MG63 (cell line): ENCODE measurements around the gene PDGFRA. TPM values are rescaled to one million over a fixed set of nuclear protein-coding genes. Genes with fewer than 3 reads are reported as not detected.
A peak's percentile ranks its signal among the peaks of the same experiment; 100 is the strongest.

Experiments
- DNase-seq: peaks from one replicate; pipeline ENCODE4 v3.0.0-alpha.2; 2020
- H3K27me3 ChIP-seq: fragments of 250-450 bp; sonication (Bioruptor Pico); 2 replicates; pipeline ENCODE4 v1.5.1; 2020; ENCODE audit warnings: mild to moderate bottlenecking, moderate library complexity
- H3K36me3 ChIP-seq: fragments of 250-450 bp; sonication (Bioruptor Pico); 2 replicates; pipeline ENCODE4 v1.5.1; 2020; ENCODE audit warnings: mild to moderate bottlenecking, moderate library complexity
- H3K4me3 ChIP-seq: fragments of 250-450 bp; sonication (Bioruptor Pico); 2 replicates; pipeline ENCODE4 v1.5.1; 2020; ENCODE audit warnings: mild to moderate bottlenecking, moderate library complexity
- H3K9me3 ChIP-seq: fragments of 250-450 bp; sonication (Bioruptor Pico); 2 replicates; pipeline ENCODE4 v1.5.1; 2020; ENCODE audit warnings: mild to moderate bottlenecking, moderate library complexity
- total RNA-seq: library from RNA; depleted of rRNA; stranded (reverse); fragments of >200 nt; shearing (Covaris generic); gene quantifications from 2 replicates; pipeline ENCODE4 v1.2.3, GENCODE V29; 2014; ENCODE audit warnings: low replicate concordance

The PDGFRA gene
- total RNA-seq, 1 experiment from 2014 or later, result 118 TPM

DNA sequence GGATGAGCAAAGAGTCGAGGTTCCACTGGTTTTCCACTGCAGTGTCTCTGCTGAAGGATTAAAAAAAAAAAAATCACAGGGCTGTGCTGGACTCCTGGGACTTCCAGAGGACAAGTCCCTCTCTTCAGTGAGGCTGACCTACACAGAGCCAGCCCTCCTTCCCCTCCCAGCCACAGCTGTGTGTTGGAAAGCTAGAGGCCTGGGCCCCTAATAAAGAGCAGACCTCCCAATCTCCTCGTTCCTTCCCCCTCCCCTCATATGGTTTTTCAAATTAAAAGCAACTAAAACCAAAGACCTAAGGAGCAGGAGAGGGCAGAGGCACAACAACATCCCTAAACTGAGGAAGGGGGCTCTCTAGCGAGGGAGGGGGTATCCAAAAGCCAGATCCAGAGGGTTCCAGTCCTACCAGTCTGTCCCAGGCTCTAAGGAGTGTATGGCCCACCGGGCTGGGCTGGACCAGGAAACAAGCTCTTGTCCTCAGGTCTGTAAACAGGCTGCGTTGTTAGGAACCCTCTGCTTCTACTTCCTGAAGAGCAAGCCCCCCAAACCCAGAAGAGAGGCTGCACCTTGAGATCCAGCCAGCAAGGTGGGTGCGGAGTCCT is 4.0 kb upstream of the PDGFRA start:
- Histone ChIP-seq H3K27me3 (no peaks in the 10 kb centered on the region), H3K9me3 (no peaks in the 10 kb centered on the region), H3K4me3 (no peak overlapping the region), H3K36me3 (no peaks in the 10 kb centered on the region)
- DNase-seq, result no peak

DNA sequence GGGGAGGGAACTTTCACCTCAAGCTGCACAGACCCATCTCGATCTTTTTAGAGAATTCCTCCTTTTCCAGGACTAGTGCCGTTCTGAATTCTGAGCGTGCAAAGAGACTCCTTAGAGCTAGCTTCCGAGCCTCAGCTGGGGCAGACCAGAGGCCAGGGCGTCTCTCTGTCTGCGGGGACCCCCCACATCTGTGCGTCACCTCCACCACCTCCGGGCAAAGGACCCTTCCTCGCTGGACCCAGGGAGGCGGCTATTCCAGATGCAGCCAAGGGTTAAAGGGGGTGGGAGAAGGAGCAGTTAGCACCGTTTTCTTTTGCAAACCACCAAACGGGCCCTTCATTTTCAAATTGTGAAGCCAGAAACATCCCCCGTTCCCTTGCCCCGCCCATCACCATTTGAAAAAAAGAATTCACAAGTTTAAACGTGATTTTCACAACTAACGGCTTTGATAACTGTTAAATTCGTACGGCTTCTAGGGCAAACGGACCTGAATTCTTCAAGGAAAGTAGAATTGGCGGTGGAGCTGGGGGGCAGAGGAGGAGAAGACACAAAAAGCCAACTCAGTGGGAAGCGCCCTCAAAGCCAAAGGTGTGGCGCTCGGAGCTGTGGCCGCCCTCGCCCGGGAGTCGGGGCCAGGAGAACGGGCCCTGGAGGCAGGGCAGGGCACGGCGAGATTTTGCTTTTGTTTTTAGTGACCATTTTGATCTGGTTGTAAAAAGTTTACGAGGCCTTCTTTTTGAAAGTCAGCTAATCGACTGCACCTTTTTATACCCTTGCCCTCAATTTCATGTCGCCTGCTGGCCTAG is 3.3 kb upstream of the PDGFRA start:
- peak; percentile 75 for DNase-seq
- Histone ChIP-seq H3K4me3 (peak overlapping the region; percentile 65), H3K36me3 (no peaks in the 10 kb centered on the region), H3K9me3 (no peaks in the 10 kb centered on the region), H3K27me3 (no peaks in the 10 kb centered on the region)

DNA sequence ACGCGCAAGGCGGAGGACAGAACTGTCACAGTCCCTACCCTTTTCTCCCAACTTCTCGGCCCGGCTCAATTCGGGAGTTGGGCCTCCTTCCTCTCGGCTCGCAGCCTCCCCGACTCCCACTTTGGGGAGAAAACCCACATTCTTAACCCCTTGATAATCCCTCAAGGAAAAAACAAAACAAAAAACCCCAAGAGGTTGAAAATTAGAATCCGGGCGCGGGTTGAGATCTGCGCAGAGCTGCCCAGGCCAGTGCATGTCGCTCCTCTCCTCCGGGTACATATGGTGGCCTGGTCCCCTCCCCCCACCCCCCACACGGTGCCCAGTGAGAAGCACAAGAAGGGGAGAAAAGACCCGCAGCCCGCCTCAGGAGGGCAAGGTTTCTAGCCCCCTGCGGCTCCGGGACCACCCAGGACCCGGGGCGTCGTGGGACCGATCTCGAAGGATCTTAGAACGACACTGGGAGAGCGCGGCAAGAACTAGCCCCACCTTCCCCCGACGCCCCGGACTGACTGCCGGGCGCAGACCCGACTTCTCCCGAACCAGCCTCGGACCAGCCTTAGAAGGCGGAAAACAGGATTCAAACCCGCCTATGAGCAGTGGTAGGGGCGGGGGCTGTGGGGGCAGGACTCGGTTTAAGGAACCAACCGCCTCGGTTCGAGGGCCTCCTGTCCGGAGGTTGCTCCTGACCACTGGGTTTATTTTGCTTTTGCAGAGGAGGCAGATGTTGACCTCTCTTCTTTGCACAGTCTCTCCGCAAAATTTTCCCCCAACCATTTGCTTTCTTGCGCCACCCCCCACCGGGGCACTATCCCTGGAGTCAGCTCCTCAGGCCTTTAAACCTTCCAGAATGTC is 2.5 kb upstream of the PDGFRA start:
- peak; percentile 97 for DNase-seq
- Histone ChIP-seq H3K36me3 (peaks cover 3% of the 10 kb centered on the region; the same call in 1 of the 2 replicates), H3K4me3 (peak overlapping the region; percentile 65), H3K27me3 (no peaks in the 10 kb centered on the region), H3K9me3 (no peaks in the 10 kb centered on the region)

DNA sequence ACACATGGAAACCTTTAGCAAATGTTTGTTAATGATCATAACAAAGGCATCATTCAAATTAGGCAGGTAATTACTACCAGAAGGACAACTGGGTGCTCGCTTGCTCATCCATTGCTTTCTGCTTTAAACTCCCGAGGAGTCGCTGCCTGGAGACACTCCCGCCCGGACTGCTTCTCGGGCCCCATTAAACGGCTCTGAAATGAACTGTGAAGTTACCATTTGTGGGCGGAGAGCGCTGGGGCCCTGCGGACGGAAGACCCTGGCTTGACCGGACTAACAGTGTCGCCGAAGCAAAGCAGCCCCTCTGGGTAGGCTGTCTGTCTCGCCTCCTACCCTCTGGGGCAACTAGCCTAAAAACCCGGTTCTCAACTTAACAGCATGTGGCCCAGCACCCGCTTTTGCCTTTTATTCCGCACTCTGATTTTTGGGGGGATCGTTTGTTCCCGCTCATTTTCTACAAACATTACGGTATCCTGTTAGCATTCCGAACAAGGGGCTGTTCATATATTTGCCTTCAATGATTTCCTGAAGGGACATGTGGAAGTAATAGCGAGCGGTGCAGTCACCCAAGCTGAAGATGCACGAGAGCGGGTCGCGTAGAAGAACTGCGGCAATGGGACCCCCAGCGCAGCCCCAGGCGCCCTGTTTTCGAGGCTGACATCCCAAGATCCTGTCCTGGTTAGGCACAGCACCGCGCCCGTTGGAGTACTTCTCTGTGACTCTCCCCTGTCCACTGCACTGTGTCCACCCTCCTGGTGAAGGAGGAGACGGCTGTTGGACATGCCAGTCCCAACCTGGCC is 1.6 kb upstream of the PDGFRA start:
- H3K9me3 ChIP-seq, result peaks cover 3% of the 10 kb centered on the region; the same call in 1 of the 2 replicates
- peaks cover 5% of the 10 kb centered on the region; the same call in 1 of the 2 replicates for H3K36me3 ChIP-seq
- H3K27me3 ChIP-seq, result no peaks in the 10 kb centered on the region
- H3K4me3 ChIP-seq, result peak overlapping the region; percentile 65
- peak; percentile 68 for DNase-seq

DNA sequence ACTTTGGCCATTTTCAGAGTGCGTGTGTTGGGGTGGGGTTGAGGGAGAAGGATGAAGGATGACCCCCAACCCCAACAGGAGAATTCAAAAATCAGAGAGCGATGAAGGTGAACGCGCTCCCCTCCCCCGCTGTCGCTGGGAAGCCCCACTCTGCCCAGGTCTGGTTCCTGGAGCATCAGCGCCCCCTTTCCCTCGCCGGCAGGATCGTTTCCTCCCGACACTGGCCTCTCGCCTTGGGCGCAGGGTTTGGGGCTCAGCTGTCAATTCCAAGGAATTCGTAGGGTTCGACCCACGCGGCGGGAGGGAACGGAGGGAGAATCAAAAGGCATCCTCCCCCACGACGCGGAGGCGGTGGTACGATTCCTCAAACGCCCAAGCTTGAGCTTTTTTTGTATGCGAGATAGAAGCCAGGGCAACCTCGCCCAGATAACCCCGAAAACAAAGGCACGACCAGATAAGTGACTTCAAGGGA is 1.0 kb upstream of the PDGFRA start:
- Histone ChIP-seq H3K36me3 (peaks cover 5% of the 10 kb centered on the region; the same call in 1 of the 2 replicates), H3K9me3 (peaks cover 5% of the 10 kb centered on the region; the same call in 1 of the 2 replicates), H3K27me3 (no peaks in the 10 kb centered on the region), H3K4me3 (peak overlapping the region; percentile 65)
- peak; percentile 96 for DNase-seq

DNA sequence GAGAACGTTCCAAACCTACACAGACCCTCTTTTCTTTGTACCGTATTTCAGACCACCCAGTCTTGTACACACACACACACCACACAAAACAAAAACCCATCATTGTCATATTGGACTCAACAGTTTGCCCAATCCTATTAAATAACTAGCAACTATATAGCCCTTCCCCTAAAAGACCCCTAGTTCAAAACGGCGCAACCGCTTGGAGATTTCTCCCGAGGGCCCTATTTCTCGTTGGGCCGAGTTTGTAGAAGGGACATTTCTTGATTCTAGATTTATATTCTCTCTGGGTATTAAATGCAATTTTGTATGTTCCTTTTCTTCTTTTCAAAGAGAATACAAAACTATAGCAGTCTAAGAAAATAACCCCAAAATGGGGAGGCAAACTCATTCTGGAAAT is 547 bp upstream of the PDGFRA start:
- H3K9me3 ChIP-seq, result peaks cover 5% of the 10 kb centered on the region; the same call in 1 of the 2 replicates
- no peak for DNase-seq
- peak overlapping the region; percentile 65 for H3K4me3 ChIP-seq
- no peaks in the 10 kb centered on the region for H3K27me3 ChIP-seq
- H3K36me3 ChIP-seq, result peaks cover 5% of the 10 kb centered on the region; the same call in 1 of the 2 replicates

DNA sequence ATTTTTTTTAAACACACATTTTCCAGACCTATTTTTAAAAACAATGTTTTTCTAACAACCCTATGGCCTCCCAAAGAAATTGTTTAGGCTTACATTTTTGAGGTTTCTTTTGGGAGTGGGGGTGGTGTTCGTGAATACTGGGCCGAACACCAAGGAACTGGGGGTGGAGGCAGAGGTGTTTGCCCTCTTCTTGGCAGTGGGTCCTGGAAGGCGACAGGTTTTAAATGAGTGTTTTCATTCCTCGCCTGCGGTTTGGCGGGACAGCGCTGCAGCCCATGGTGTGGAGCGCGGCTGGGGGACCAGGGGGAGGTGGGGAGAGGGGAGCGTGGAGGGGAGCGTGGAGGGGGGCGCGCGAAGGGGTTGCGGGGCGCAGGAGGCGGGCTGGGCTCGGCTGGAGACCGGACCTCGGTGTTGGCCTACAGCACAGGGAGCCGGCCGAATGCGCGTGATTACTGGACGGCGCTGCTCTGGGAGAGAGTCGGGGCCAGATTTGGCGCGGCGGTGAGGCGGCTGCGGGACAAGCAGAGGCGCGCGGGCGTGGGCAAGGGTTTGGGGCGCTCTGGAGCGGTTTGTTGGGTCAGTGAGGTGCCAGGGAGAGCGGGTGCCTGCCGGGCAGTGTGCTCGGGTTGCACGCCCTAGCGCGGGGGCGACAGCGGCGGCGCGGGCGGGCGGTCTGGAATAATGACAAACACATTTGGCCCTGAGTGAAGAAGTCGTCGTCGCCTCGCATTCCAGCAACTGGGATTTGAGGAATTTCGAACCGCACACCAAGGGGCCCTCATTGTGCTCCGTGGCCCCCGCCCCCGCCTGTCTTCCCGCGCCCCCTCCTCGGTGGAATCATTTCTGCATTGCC is 764 bp downstream of the PDGFRA start:
- H3K4me3 ChIP-seq, result peak overlapping the region; percentile 65
- H3K9me3 ChIP-seq, result peaks cover 5% of the 10 kb centered on the region; the same call in 1 of the 2 replicates
- DNase-seq, result peak; percentile 94
- H3K27me3 ChIP-seq, result no peaks in the 10 kb centered on the region
- peaks cover 9% of the 10 kb centered on the region for H3K36me3 ChIP-seq

DNA sequence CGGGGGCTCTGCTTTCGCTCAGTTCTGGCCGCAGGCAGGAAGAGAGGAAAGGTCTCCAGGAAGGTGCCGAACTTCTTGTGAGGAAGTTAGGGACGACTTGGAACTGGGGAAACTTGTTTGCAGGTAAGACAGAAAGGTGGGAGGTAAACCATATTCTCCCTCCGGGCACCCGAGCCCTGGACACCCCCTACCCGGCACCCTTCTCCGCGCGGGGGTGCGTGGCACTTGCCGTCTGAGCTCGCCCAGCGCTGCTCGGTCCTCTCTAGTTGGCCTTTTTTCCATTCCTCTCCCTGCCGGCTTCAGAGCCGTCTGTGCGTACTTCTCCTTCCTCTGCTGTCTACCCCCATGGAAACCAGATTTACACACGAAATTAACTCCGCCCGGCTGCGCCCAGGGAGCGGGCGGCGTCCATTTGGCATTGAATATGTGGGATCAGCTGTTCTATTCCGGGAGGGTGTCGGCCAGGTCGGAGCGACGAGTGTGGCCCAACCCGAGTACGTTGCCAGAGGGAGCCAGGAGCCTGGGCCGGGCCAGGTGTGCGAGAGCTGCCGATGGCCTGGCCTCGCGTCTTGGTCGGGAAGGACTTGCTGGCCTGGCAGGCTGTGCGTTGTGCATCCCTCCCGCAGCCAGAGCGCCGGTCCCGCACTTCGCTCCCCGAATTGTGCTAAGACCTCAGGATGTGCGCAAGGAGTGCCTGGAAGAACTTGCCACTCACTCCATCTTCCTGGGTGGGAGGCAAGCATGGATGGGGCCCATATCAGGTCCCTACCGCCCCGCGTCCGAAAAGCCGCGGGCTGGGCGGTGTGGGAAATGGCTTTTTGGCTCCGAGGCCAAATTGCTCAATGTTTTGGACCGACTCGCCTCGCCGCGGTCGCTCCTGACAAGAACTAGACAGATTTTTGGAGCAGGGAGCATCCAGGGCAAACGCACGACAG is 1.7 kb downstream of the PDGFRA start:
- H3K27me3 ChIP-seq, result no peaks in the 10 kb centered on the region
- H3K36me3 ChIP-seq, result peaks cover 11% of the 10 kb centered on the region
- peak; percentile 82 for DNase-seq

DNA sequence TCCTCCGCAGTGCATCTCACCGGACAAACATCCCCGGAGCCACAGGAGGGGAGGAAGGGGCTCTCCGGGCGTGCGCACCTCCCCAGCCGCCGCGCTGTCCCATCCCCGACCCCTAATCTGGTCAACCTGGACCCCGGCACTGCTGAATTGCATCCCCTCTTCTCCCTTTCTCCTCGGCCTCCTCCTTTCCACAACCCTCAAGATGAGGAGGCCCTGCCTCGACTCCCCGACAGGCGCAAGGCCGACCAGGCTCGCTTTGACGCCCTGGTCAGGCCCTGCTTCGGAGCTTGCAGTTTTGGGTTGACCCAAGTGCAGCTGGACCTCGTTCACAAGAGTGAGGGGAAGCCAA is 2.3 kb downstream of the PDGFRA start:
- Histone ChIP-seq H3K36me3 (peaks cover 11% of the 10 kb centered on the region), H3K27me3 (no peaks in the 10 kb centered on the region), H3K9me3 (peaks cover 5% of the 10 kb centered on the region; the same call in 1 of the 2 replicates), H3K4me3 (peak overlapping the region; percentile 65)
- no peak for DNase-seq

More for the DNA sequence above, 1.7 kb downstream of the PDGFRA start:
- H3K4me3 ChIP-seq, result peak overlapping the region; percentile 65
- H3K9me3 ChIP-seq, result peaks cover 5% of the 10 kb centered on the region; the same call in 1 of the 2 replicates

DNA sequence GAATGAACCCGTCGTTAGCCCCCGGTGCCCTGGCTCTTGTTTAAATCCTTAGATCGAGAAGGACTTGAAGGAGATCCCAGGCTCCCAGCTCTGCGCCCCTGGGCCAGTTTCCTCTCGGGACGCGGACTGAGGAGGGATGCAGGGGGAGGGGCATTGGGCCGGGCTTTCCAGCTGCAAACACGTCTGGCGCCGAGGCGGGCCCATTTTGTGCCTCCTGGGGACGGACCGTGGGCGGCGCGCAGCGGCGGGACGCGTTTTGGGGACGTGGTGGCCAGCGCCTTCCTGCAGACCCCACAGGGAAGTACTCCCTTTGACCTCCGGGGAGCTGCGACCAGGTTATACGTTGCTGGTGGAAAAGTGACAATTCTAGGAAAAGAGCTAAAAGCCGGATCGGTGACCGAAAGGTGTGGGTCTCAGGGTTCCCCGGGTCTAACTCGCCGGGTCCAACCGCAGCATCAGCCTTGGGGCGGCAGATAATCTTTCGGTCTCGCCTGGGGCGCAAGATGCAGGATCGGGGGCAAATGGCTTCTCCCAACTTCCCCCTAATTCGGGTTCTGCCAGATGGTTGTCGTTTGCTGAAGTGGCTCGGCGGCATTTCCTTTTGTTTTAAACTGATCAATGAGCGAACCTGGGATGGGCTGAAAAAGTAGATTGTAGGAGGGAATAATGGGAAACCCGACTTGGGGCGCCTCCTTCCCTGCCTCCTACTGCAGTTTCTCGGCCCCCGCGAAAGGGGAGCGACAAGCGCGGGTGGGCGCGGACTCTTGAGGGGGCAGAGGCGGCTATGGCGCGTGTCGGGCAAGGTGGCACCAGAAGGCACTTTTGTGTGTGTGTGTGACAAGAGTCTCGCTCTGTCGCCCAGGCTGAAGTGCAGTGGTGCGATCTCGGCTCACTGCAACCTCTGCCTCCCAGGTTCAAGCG is 2.9 kb downstream of the PDGFRA start:
- H3K27me3 ChIP-seq, result no peaks in the 10 kb centered on the region
- DNase-seq, result peak; percentile 87
- peak overlapping the region; percentile 65 for H3K4me3 ChIP-seq
- peaks cover 5% of the 10 kb centered on the region; the same call in 1 of the 2 replicates for H3K9me3 ChIP-seq
- peaks cover 11% of the 10 kb centered on the region for H3K36me3 ChIP-seq

DNA sequence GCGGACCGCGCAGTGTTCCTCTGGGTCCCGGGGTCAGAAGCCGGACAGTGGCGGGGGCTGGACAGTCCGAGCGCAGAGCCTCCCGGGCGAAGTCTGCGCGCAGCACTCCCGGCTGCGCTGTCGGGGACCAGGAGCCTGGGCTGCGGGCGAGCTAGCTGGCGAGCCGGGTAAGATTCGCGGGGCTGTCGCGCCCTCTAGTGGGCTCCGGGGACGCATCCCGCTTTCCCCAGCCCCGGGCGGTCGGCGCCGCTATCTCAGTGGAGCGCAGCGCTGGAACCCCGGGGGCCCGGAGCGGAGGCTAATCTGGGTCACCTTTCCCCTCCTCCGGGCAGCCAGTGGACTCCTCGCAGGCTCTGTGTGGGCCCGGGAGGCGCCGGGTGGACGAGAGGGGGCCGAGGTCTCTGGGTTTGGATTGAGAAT is 4.2 kb downstream of the PDGFRA start:
- Histone ChIP-seq H3K4me3 (peak overlapping the region; percentile 65), H3K9me3 (peaks cover 6% of the 10 kb centered on the region), H3K27me3 (no peaks in the 10 kb centered on the region), H3K36me3 (peaks cover 23% of the 10 kb centered on the region)
- peak; percentile 99 for DNase-seq

DNA sequence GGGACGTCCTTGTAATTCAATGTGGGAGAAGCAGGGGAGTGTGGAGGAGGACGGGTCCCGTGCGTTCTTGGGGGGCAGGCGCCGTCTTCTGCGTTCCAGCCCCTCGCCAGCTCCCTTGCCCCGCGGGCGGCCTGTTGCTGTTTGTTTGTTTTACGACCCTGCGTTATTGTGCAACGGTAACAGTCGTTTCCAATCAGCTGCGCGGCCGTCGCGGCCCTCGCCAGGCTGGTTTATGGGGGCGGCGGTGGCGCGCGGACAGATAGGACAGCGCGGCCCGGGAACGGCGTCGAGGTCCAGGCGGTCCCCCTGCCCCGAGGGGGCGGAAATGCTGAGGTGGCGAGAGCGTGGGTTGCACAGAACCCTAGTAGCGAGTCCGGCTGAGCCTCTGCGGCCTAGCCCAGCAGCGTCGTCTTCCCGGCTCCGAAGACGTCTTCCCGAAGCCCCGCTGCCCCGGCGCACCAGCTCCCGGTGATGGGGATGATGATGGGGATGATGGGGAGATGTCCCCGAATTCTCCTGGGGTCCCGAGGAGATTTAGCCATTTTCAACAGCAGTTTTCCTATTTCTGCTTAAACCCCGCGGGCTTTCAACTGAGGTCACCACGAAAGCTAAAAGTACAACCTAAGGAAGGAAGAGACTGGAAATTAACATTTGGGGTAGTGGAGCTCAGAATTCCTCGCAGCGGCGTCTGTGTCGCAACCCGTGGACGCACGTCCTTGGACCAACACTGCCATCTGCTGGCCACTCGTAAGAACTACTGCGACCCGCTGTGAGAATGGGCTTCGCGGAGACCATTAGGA is 4.8 kb downstream of the PDGFRA start:
- Histone ChIP-seq H3K9me3 (peaks cover 9% of the 10 kb centered on the region), H3K4me3 (peak overlapping the region; percentile 65), H3K36me3 (peaks cover 27% of the 10 kb centered on the region), H3K27me3 (no peaks in the 10 kb centered on the region)
- peak; percentile 91 for DNase-seq
